Stimulated activated naive B cell treated with anti-CD40 and anti-IgM and Interleukin-4, amounts not matched to agents 10 μg/mL and 1 μg/mL and 100 μg/mL, for 72 hours (primary cell): ENCODE measurements around the gene PNPLA4.

Source experiments
- ATAC-seq, 2 donors: fragments of 150-1000 bp; cut with Tn5 transposase; replicated peaks; 2 replicates each; pipeline ENCODE4 v1.10.0; 2021; ENCODE audit warnings: moderate library complexity in 1 of 2
- DNase-seq: peaks from one replicate; pipeline ENCODE4 v3.0.0; 2021
- H3K27ac Mint-ChIP-seq: one replicate; pipeline ENCODE4 v1.8.0; 2022; ENCODE audit warnings: mild to moderate bottlenecking, mixed read lengths
- H3K27me3 Mint-ChIP-seq, 2 donors: one replicate each; pipeline ENCODE4 v1.8.0; 2022; ENCODE audit warnings: mixed read lengths in 2 of 2
- H3K36me3 Mint-ChIP-seq, 2 donors: one replicate each; pipeline ENCODE4 v1.8.0; 2022; ENCODE audit warnings: mixed read lengths in 2 of 2, mild to moderate bottlenecking in 1 of 2
- H3K4me1 Mint-ChIP-seq, 2 donors: one replicate each; pipeline ENCODE4 v1.8.0; 2022; ENCODE audit warnings: mixed read lengths in 2 of 2, mild to moderate bottlenecking in 1 of 2
- H3K4me3 Mint-ChIP-seq, 2 donors: one replicate each; pipeline ENCODE4 v1.8.0; 2022; ENCODE audit warnings: mild to moderate bottlenecking in 2 of 2, mixed read lengths in 2 of 2, moderate library complexity in 1 of 2
- H3K9me3 Mint-ChIP-seq, 2 donors: one replicate each; pipeline ENCODE4 v1.8.0; 2022; ENCODE audit warnings: mixed read lengths in 2 of 2, mild to moderate bottlenecking in 1 of 2

The PNPLA4 gene

GRCh38 chrX:7925867-7926472 is 1.2 kb downstream of the PNPLA4 start:
- ATAC-seq, result peak; percentile 19 to 28
- H3K4me1 Mint-ChIP-seq, result peaks cover 3 to 7% of the 10 kb centered on the region in 2 donors
- H3K27ac Mint-ChIP-seq, result peak overlapping the region; percentile 81
- H3K9me3 Mint-ChIP-seq, result no peaks in the 10 kb centered on the region
- peaks cover 7 to 17% of the 10 kb centered on the region in 2 donors for H3K36me3 Mint-ChIP-seq
- no peaks in the 10 kb centered on the region for H3K27me3 Mint-ChIP-seq
- H3K4me3 Mint-ChIP-seq, result peak overlapping the region in 1 of 2 donors; percentile 48
- DNase-seq, result peak; percentile 61

DNA sequence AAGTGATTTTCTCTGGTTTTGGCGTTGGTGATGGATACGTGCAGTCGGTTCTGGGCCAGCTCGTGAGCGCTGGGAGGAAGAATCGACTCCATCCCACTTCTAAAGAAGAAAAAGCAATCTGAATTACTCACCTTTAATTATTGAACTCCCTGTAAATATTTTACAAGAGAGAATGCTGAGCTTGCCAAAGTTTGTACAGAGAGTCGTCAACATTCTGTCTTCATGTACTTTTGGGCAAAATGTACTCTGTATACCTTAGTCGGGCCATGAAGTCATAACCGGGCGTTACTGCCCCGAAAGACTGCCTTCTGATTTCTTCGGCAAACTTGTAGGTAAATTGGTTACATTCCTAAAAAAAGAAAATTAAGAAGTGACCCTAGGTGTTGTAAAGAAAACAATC is 5.5 kb downstream of the PNPLA4 start:
- Mint-ChIP-seq H3K4me1 (peaks cover 0 to 6% of the 10 kb centered on the region in 2 donors), H3K27me3 (no peaks in the 10 kb centered on the region), H3K9me3 (no peaks in the 10 kb centered on the region), H3K27ac (no peak overlapping the region), H3K36me3 (peaks cover 12 to 45% of the 10 kb centered on the region in 2 donors), H3K4me3 (no peak overlapping the region)
- ATAC-seq (no peak), DNase-seq (no peak)

DNA sequence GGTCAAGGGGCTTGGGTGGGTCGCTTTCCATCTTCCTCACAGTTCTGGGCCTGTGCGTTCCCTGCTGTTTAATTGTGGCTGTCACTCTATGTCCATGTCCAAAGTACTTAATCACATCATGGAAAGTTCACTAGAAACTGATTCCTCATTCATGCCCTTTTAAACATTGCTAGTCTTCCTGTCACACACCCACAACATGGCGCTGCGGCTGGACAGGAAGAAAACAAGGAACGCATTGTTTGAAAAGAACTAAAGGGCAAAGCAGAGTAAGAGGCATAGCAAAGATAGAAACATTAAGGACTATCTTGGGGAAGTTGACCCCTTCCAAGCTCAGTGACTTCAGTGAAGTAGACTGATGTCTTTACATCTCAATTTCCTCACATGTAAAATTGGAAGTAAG is 18.4 kb downstream of the PNPLA4 start:
- DNase-seq (no peak), ATAC-seq (no peak)
- Mint-ChIP-seq H3K27me3 (no peaks in the 10 kb centered on the region), H3K9me3 (no peaks in the 10 kb centered on the region), H3K4me1 (no peaks in the 10 kb centered on the region), H3K36me3 (peaks cover 17 to 50% of the 10 kb centered on the region in 2 donors), H3K4me3 (no peak overlapping the region), H3K27ac (no peak overlapping the region)

DNA sequence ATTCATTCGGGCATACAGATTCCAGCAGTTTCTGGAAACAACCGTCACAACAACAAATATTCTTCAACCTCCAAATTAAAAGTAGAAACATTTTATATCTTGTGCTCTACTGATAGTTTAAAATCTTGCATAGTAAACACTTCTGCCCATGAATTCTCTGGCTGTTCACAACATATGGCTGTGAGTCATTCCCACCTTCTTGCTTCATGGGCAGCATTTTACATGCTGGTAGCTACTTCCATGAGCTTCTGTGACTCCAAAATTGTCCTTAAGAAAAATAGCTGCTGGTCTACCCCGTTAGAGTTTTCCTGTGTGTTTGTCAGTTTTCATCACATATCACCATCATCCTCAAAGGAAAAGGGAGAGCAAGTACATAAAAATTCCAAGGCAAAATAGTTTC is 22.7 kb downstream of the PNPLA4 start:
- H3K36me3 Mint-ChIP-seq, result peaks cover 22 to 55% of the 10 kb centered on the region in 2 donors
- peaks cover 3 to 4% of the 10 kb centered on the region in 2 donors for H3K9me3 Mint-ChIP-seq
- no peak for ATAC-seq

DNA sequence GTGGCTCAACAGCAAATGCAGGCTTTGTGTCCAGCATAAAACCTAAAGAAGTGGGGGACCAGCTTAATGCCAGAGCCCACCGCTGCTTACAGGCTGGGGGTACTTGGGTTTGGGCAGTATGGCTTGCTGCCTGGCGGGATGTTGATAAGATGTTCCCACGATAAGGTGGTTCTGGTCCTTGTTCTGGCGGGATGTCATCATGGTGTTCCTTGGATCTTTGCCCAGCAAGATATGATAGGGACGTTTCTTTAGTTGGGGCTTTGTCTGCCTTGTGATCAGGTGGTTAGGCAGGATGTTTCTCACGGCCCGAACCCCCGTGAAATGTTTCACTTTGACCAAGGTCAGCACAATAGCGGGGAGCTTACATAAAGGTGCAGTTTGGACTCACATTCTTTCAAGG is 35.3 kb downstream of the PNPLA4 start:
- no peak for ATAC-seq
- H3K4me1 Mint-ChIP-seq, result no peaks in the 10 kb centered on the region
- H3K9me3 Mint-ChIP-seq, result peaks cover 0 to under 1% of the 10 kb centered on the region in 2 donors
- no peak for DNase-seq
- no peak overlapping the region for H3K27ac Mint-ChIP-seq
- H3K27me3 Mint-ChIP-seq, result no peaks in the 10 kb centered on the region
- peaks cover 4 to 14% of the 10 kb centered on the region in 2 donors for H3K36me3 Mint-ChIP-seq
- no peak overlapping the region for H3K4me3 Mint-ChIP-seq

More for the DNA sequence above, 22.7 kb downstream of the PNPLA4 start:
- Mint-ChIP-seq H3K27ac (no peak overlapping the region), H3K27me3 (no peaks in the 10 kb centered on the region), H3K4me1 (no peaks in the 10 kb centered on the region), H3K4me3 (no peak overlapping the region)
- no peak for DNase-seq

GRCh38 chrX:7889680-7890079 is 37.5 kb downstream of the PNPLA4 start:
- Mint-ChIP-seq H3K27me3 (no peaks in the 10 kb centered on the region), H3K9me3 (peaks cover 3 to 6% of the 10 kb centered on the region in 2 donors), H3K4me1 (no peaks in the 10 kb centered on the region), H3K4me3 (no peak overlapping the region), H3K36me3 (no peaks in the 10 kb centered on the region), H3K27ac (no peak overlapping the region)
- no peak for ATAC-seq
- no peak for DNase-seq

GRCh38 chrX:7889135-7889534 is 38.1 kb downstream of the PNPLA4 start:
- Mint-ChIP-seq H3K27ac (no peak overlapping the region), H3K4me3 (no peak overlapping the region), H3K27me3 (no peaks in the 10 kb centered on the region), H3K4me1 (no peaks in the 10 kb centered on the region), H3K36me3 (no peaks in the 10 kb centered on the region), H3K9me3 (peaks cover 3 to 6% of the 10 kb centered on the region in 2 donors)
- DNase-seq, result no peak
- no peak for ATAC-seq

GRCh38 chrX:7876957-7877356 is 50.3 kb downstream of the PNPLA4 start:
- DNase-seq, result no peak
- H3K27me3 Mint-ChIP-seq, result peaks cover 0 to 7% of the 10 kb centered on the region in 2 donors
- no peaks in the 10 kb centered on the region for H3K4me1 Mint-ChIP-seq
- no peak overlapping the region for H3K4me3 Mint-ChIP-seq
- no peak overlapping the region for H3K27ac Mint-ChIP-seq
- H3K36me3 Mint-ChIP-seq, result no peaks in the 10 kb centered on the region
- no peak for ATAC-seq
- H3K9me3 Mint-ChIP-seq, result no peaks in the 10 kb centered on the region

DNA sequence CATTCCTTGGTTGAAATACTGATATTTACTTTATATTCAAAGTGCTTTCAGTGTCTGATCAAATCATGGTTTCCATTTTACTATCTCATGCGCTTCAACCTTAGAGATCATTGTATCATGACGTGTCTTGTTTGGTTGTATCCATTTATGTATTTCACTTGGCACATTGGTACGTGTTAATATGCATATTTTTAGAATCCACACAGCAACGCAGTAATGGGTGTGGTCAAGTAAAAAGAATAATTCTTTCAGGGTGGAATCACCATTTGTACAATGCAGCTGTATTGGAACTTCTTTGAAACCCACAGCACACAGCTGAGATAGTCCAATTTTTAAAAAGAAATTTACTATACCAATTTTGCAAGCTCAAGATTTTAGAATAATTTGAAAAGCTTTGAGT is 55.2 kb downstream of the PNPLA4 start:
- Mint-ChIP-seq H3K27ac (no peak overlapping the region), H3K4me3 (no peak overlapping the region), H3K36me3 (no peaks in the 10 kb centered on the region), H3K27me3 (peaks cover 0 to 4% of the 10 kb centered on the region in 2 donors), H3K4me1 (no peaks in the 10 kb centered on the region), H3K9me3 (peaks cover 0 to 4% of the 10 kb centered on the region in 2 donors)
- ATAC-seq (no peak), DNase-seq (no peak)

GRCh38 chrX:7852166-7852565 is 75.0 kb downstream of the PNPLA4 start:
- H3K27me3 Mint-ChIP-seq, result peaks cover 5% of the 10 kb centered on the region in 2 donors
- H3K36me3 Mint-ChIP-seq, result no peaks in the 10 kb centered on the region
- H3K27ac Mint-ChIP-seq, result no peak overlapping the region
- H3K9me3 Mint-ChIP-seq, result peaks cover 0 to 4% of the 10 kb centered on the region in 2 donors
- H3K4me3 Mint-ChIP-seq, result no peak overlapping the region
- no peak for DNase-seq
- H3K4me1 Mint-ChIP-seq, result no peaks in the 10 kb centered on the region
- ATAC-seq, result no peak
